Measurements from ENCODE around the gene UACA. TPM values are rescaled to one million over a fixed set of nuclear protein-coding genes. Genes with fewer than 3 reads are reported as not detected.

Gene UACA
- total and polyA plus RNA-seq, 2 of the 8 experiments (the other 6 are each of a cell fraction or from before 2014, with no cell fraction given): 28.6 to 38.9 TPM

GRCh38 chr15:70650567-70651302 is 112.6 kb downstream of the UACA start:
- H3K4ac ChIP-seq (replicated peaks; ENCODE audit: insufficient read length, low read depth, low read length): no peak overlapping the region
- H4K20me1 ChIP-seq (replicated peaks in 1 of 2; ENCODE audit: control insufficient read depth in 1 of 2, insufficient read depth in 2 of 2, low read length in 2 of 2): no peaks in the 10 kb centered on the region
- no peaks in the 10 kb centered on the region for H3K4me1 ChIP-seq (replicated peaks in 1 of 4; ENCODE audit: control insufficient read depth in 3 of 4, insufficient read depth in 4 of 4, low read length in 3 of 4)
- ChIA-PET CTCF (ENCODE audit: partially characterized antibody) (interaction anchor here (0.7 to 1.2 kb wide), 5 partner anchors 12 to 174 kb away, joined by 3 to 5 read pairs (median 3); no protein-coding TSS in a partner anchor), POLR2A (ENCODE audit: partially characterized antibody) (no interaction called here)
- H3K4me2 ChIP-seq (ENCODE audit: insufficient read depth in 1 of 2, low read depth in 2 of 2, low read length in 2 of 2): no peak overlapping the region
- no peak overlapping the region for H3K4me3 ChIP-seq (ENCODE audit: extremely low read depth in 1 of 4, insufficient read depth in 2 of 4, low read depth in 3 of 4, low read length in 4 of 4)
- H2AFZ ChIP-seq (ENCODE audit: low read length): no peak overlapping the region
- no peak overlapping the region for H2BK12ac ChIP-seq (ENCODE audit: low read depth, low read length)
- no peak overlapping the region for H3K56ac ChIP-seq (replicated peaks; ENCODE audit: insufficient read length, low read depth, low read length)
- H4K91ac ChIP-seq (replicated peaks; ENCODE audit: insufficient read length, low read length): no peak overlapping the region
- no peaks in the 10 kb centered on the region for H3K9me3 ChIP-seq (ENCODE audit: insufficient read depth in 2 of 2, low read depth in 1 of 2, low read length in 1 of 2)
- H3K23me2 ChIP-seq (ENCODE audit: low read depth, low read length): no peaks in the 10 kb centered on the region
- H4K8ac ChIP-seq (ENCODE audit: extremely low read depth, insufficient read depth, low read length): no peak overlapping the region
- FAIRE-seq: no peak
- no peak overlapping the region for H2BK15ac ChIP-seq (ENCODE audit: low read length)
- H2BK120ac ChIP-seq (replicated peaks; ENCODE audit: low read depth, low read length): no peak overlapping the region
- no peak for DNase-seq (ENCODE audit: low read depth in 1 of 2, low spot score in 2 of 2)
- no peak overlapping the region for H2BK20ac ChIP-seq (ENCODE audit: low read length)
- H3K18ac ChIP-seq (ENCODE audit: extremely low read depth, low read length): no peak overlapping the region
- no peak overlapping the region; the same call in 1 of the 2 replicates for H2AK5ac ChIP-seq (ENCODE audit: low read depth, low read length)
- H3K27me3 ChIP-seq (replicated peaks in 1 of 4; ENCODE audit: control insufficient read depth in 3 of 4, extremely low read depth in 1 of 4, insufficient read depth in 3 of 4, low read length in 3 of 4): no peaks in the 10 kb centered on the region
- no peak overlapping the region for H3K23ac ChIP-seq (ENCODE audit: insufficient read length)
- no peak overlapping the region for H3K27ac ChIP-seq (ENCODE audit: low read depth, low read length)
- H3K9ac ChIP-seq (replicated peaks in 1 of 4; ENCODE audit: extremely low read depth in 1 of 4, low read depth in 3 of 4, low read length in 3 of 4): no peak overlapping the region
- no peaks in the 10 kb centered on the region; a peak in 1 of 8 replicates for H3K36me3 ChIP-seq (ENCODE audit: control insufficient read depth in 2 of 4, insufficient read depth in 4 of 4, low read length in 3 of 4)
- no peak overlapping the region for H3K14ac ChIP-seq (ENCODE audit: insufficient read length)
- WGBS, 2 experiments (ENCODE audit: extremely low coverage in 1 of 2, insufficient coverage in 1 of 2, insufficient read length in 1 of 2, insufficient replicate concordance in 2 of 2, low coverage in 1 of 2, low lambda C conversion rate in 2 of 2, missing lambda C conversion rate in 1 of 2): 95% methylated on average over 10 of the region's 10 CpGs; no CpG with 5 or more reads in 1 of the 2 experiments
- H3K79me2 ChIP-seq (ENCODE audit: control insufficient read depth in 1 of 2, insufficient read depth in 2 of 2, low read length in 2 of 2): no peaks in the 10 kb centered on the region
- no peak overlapping the region for H4K5ac ChIP-seq (ENCODE audit: insufficient read length, low read depth, low read length)
- H3K79me1 ChIP-seq (ENCODE audit: low read depth, low read length): no peaks in the 10 kb centered on the region
- H2BK5ac ChIP-seq (ENCODE audit: low read depth, low read length): no peak overlapping the region
- TF ChIP-seq CTCF (IDR thresholded peaks at IDR 0.05; ENCODE audit: control extremely low read depth in 1 of 3, insufficient read depth in 1 of 3, low read depth in 1 of 3, low read length in 3 of 3): no peak
- TF ChIP-seq SP4 (IDR thresholded peaks at IDR 0.05; ENCODE audit: low read length): no peak
- TF ChIP-seq SAP30 (IDR thresholded peaks at IDR 0.05; ENCODE audit: insufficient read depth, insufficient replicate concordance, low read length): no peak
- no peak for TF ChIP-seq CBX5 (IDR thresholded peaks at IDR 0.05; ENCODE audit: low read depth, low read length)
- TF ChIP-seq MAX (IDR thresholded peaks at IDR 0.05): no peak
- no peak for TF ChIP-seq CTBP2 (IDR thresholded peaks at IDR 0.05; ENCODE audit: borderline replicate concordance, insufficient read depth, insufficient read length, low read length)
- no peak for TF ChIP-seq KDM5A (IDR thresholded peaks at IDR 0.05; ENCODE audit: low read length)
